GM19043 (cell line): Measurements from ENCODE around the gene CYP2J2.
"Not testable (repeated sequence)": the region's sequence is repeated elsewhere in the genome, so short reads cannot be mapped to it uniquely, and the experiment has no call there.

Experiments used
- ATAC-seq: cut with Tn5 transposase; IDR thresholded peaks from one replicate; pipeline ENCODE4 v1.9.1; 2021; ENCODE audit warnings: low read depth; ENCODE audit not compliant: unreplicated experiment

The CYP2J2 gene

DNA sequence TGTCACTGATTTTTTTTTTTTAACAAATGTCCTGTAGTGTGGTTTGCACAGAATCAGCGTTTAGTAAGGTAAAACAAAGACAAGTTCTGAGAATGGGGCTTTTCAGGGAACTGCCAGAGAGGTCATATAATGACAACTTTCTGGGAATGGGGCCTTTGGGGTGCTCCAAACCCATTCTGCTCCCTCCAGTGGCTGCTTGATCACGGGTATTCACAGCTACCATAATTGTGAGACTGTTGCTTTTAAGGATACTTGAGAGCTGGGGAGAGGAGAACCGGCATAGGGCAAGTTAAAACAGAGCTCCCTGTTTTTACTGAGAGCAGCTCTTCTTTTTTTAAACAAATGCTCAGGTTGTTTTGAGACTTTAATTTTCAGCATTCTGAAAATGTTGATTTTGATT is 48.2 kb downstream of the CYP2J2 start:
- no peak for ATAC-seq

GRCh38 chr1:59877108-59877682 is 49.4 kb downstream of the CYP2J2 start:
- no peak for ATAC-seq

DNA sequence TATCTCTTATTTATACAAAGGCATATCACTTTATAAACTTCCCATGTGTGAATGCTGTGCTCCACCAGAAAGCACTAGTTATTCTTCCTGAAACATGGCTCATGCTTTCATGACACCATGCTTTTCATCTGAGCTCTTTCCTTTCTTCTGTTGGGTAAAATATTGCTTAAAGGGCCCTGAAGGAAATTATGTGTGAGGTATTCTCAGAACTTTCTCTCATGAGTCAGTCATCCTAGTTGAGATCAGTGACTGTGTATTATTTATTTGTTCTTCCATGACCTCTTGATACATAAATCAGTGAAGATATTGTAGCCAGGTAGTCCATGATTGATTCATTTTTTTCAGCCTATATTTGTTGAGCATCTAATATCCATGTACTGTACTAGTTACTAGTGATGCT is 54.8 kb downstream of the CYP2J2 start:
- ATAC-seq = no peak

DNA sequence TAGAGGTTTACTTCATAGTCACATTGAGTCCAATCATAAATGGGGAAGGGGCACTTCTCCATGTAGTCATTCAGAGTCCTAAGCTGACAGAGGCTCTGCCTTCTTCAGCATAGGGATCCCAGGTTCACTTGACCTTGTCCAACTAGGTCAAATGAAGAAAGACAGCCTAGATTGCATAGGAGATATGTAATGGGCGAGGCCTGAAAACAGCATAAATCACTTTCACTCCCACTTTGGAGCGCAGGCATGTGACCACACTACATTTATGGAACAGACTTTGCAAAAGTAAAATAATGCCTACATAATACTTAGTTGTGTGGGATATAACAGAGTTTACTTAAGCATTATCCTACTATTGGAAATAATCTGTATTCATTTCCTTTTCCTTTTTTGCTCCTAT is 60.1 kb downstream of the CYP2J2 start:
- no peak for ATAC-seq

- no peak for ATAC-seq
Measured at GRCh38 chr1:59857679-59858354, 68.8 kb downstream of the CYP2J2 start.

DNA sequence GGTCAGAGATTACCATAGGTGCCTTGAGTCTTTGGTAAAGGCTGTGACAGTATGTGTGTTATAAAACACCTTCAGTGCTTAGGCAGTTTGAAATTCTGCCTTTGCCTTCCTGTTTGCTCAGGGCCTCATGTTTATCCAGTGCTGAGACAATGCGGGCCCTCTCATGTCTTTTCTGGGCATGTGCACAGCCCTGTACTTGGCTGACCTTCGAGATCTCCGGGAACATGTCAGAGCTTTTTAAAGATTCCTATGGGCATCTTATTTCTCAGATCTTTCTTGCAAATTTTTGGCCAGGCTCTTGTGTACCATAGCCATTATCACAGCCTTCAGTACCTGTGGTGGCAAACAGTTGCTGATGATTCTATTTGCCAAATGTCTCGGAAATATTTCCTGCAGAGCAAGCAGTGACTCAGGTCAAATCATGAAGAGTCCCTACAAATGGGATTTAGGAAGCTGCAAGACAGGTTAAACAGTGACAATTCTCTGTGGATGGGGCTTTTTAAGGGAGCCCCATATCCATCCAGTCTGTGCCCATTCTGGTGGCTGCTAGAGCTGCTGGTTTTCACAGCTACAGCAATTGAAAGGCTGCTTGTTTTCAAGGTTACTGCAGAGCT is 69.7 kb downstream of the CYP2J2 start:
- no peak for ATAC-seq

- ATAC-seq = not testable (repeated sequence)
Measured at GRCh38 chr1:59855297-59855696, 71.3 kb downstream of the CYP2J2 start.

GRCh38 chr1:59852117-59852516 is 74.5 kb downstream of the CYP2J2 start:
- no peak for ATAC-seq

DNA sequence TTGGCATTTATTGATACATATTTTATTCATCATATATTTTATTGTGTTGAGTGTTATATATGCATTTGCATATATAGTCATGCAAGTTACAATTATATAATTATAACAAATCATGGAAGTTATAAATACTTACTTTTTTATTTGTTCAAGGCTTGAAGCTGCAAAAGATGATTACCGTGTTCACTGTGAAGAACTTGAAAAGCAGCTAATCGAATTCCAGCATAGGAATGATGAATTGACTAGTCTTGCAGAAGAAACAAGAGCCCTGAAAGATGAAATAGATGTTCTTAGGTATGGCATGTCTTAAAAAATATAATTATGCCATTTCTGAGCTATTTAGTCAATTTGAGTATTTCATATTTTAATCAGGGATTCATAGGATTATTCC is 79.7 kb downstream of the CYP2J2 start:
- ATAC-seq = no peak

DNA sequence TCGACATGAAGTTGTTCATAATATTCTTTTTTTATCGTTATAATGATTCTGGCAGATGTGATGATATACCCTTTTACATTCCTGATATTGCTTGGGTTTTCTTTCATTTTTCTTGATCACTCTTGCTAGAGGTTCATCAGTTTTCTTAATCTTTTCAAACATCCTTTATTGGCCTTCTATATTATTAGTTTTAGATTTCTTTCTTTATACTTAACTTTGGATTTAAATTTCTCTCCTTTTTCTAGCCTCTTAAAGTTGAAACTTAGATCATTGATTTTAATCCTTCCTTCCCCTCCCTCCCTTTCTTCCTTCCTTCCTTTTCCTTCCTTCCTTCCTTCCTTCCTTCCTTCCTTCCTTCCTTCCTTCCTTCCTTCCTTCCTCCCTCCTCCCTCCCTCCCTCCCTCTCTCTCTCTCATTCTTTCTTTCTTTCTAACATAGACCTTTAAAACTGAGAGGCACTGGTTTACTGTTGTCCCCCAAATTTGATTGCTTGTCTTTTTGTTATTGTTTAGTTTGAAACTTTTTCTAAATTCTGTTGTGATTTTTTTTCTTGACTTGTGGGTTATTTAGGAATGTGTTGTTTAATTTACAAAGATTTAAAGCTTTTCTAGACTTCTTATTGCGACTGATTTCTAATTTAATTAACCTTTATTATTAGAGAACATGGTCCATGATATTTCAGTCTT is 80.2 kb downstream of the CYP2J2 start:
- ATAC-seq = no peak

- ATAC-seq = no peak
Measured at GRCh38 chr1:59845091-59845490, 81.5 kb downstream of the CYP2J2 start.
